ENCODE data around the gene ADGRG2. TPM values are rescaled to one million over a fixed set of nuclear protein-coding genes. Genes with fewer than 3 reads are reported as not detected.
"Not testable (repeated sequence)": the region's sequence is repeated elsewhere in the genome, so short reads cannot be mapped to it uniquely, and the experiment has no call there.

Gene ADGRG2
- total RNA-seq, 1 donor from 2014 or later = 1.8 TPM

DNA sequence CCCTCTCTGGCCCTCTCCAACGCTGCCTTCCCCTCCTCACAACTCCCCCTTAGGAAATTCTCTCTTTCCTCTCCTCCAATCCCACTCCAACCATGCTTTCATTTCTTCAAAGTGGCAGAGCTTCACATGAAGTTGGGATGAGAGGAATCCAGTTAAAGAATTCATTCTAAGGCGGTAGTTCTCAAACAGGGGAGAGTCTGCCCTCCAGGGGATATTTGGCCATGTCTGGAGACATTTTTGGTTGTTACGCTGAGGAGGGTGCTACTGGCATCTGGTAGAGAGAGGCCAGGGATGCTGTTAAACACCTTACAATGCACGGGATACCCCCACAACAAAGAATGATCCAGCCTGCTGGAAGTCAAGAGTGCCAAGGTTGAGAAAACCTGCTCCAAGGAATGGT lies 97.9 kb downstream of the ADGRG2 start:
- Histone ChIP-seq H3K4me1 (no peaks in the 10 kb centered on the region), H3K27ac (no peak overlapping the region), H3K27me3 (no peaks in the 10 kb centered on the region), H3K4me3 (no peak overlapping the region), H3K9me3 (no peaks in the 10 kb centered on the region), H3K36me3 (no peaks in the 10 kb centered on the region)
- DNase-seq (no peak), ATAC-seq (no peak)
- TF ChIP-seq, protein P1, sequence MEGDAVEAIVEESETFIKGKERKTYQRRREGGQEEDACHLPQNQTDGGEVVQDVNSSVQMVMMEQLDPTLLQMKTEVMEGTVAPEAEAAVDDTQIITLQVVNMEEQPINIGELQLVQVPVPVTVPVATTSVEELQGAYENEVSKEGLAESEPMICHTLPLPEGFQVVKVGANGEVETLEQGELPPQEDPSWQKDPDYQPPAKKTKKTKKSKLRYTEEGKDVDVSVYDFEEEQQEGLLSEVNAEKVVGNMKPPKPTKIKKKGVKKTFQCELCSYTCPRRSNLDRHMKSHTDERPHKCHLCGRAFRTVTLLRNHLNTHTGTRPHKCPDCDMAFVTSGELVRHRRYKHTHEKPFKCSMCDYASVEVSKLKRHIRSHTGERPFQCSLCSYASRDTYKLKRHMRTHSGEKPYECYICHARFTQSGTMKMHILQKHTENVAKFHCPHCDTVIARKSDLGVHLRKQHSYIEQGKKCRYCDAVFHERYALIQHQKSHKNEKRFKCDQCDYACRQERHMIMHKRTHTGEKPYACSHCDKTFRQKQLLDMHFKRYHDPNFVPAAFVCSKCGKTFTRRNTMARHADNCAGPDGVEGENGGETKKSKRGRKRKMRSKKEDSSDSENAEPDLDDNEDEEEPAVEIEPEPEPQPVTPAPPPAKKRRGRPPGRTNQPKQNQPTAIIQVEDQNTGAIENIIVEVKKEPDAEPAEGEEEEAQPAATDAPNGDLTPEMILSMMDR (IDR thresholded peaks at IDR 0.05) = no peak
- intact Hi-C loops (cut with DNase I) = no loop called here

DNA sequence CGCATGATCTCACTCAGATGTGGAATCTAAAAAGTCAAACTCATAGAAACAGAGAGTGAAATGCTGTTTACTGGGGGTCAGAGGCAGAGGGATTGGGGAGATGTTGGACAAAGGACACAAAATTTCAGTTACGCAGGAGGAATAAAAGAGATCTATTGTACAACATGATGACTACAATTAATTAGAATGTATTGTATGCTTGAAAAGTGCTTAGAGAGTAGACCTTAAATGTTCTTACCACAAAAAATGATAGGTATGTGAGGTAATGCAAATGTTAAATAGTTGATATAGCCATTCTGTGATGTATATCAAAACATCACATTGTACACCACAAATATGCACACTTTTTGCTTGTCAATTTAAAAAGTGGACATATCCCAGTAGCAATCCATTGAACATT lies 102.3 kb downstream of the ADGRG2 start:
- TF ChIP-seq, protein P1 (IDR thresholded peaks at IDR 0.05) = no peak
- Histone ChIP-seq H3K4me1 (no peaks in the 10 kb centered on the region), H3K27ac (no peak overlapping the region), H3K36me3 (no peaks in the 10 kb centered on the region), H3K27me3 (no peaks in the 10 kb centered on the region), H3K9me3 (no peaks in the 10 kb centered on the region), H3K4me3 (no peak overlapping the region)
- no peak for DNase-seq
- ATAC-seq = no peak
- intact Hi-C loops (cut with DNase I) = no loop called here

DNA sequence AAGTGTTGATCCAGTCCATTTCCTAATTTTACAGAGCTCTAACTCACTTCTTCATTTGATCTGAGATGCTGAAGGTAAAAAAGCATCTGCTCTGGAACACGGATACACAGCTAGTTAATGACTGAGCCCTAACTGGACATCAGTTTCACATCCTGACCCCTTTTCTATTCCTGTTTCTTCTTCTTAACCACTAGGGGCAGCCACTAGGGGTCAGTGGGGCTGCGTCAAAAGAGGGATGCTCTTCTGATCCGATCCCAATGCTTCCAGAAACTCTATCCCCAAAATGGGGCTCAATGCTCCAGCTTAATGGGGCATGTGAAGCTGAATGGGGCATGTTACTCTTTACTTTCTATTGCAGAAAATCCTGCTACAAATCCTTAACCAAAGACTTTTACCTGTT lies 105.0 kb downstream of the ADGRG2 start:
- DNase-seq = no peak
- no peak overlapping the region for H3K4me3 ChIP-seq
- intact Hi-C loops (cut with DNase I) = no loop called here
- H3K36me3 ChIP-seq = no peaks in the 10 kb centered on the region
- peak; percentile 36 for ATAC-seq
- H3K27me3 ChIP-seq = no peaks in the 10 kb centered on the region
- TF ChIP-seq, protein P1 (IDR thresholded peaks at IDR 0.05) = peak; percentile 37
- no peaks in the 10 kb centered on the region for H3K9me3 ChIP-seq
- H3K4me1 ChIP-seq = no peaks in the 10 kb centered on the region
- H3K27ac ChIP-seq = no peak overlapping the region

DNA sequence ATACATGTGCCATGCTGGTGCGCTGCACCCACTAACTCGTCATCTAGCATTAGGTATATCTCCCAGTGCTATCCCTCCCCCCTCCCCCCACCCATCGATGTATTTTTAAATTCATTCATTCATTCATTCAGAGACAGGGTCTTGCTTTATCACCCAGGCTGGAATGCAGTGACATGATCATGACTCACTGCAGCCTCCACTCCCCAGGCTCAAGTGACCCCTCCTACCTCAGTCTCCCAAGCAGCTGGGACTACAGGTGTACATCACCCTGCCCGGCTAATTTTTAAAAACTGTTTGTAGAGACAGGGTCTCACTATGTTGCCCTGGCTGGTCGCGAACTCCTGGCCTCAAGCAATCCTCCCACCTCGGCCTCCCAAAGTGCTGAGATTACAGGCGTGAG lies 105.7 kb downstream of the ADGRG2 start:
- H3K4me1 ChIP-seq, ATAC-seq: not testable (repeated sequence)

DNA sequence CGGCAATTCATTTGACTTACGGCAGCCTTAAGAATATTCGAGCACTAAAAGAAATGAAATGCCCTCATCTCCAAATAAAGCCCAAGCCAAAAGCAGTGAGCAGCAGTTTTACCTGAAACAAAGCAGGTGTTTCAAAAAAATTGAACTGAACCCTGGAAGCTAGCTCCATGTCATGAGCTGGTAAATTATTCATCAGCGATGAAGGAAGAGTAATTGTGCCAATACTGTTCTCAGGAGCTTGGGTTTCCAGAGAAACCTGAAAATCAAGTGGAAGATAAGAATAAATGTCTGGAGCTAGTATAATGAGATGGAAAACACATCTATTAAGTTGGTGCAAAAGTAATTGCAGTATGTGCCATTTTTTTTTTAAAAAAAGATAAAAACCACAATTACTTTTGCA lies 114.4 kb downstream of the ADGRG2 start:
- no peak overlapping the region for H3K27ac ChIP-seq
- TF ChIP-seq, protein P1 (IDR thresholded peaks at IDR 0.05) = no peak
- no peak overlapping the region for H3K4me3 ChIP-seq
- intact Hi-C loops (cut with DNase I) = no loop called here
- no peaks in the 10 kb centered on the region for H3K36me3 ChIP-seq
- ATAC-seq (no peak), DNase-seq (no peak)
- no peaks in the 10 kb centered on the region for H3K9me3 ChIP-seq
- H3K27me3 ChIP-seq = no peaks in the 10 kb centered on the region
- no peaks in the 10 kb centered on the region for H3K4me1 ChIP-seq

More for the DNA sequence above, 105.7 kb downstream of the ADGRG2 start:
- DNase-seq; H3K4me3 ChIP-seq; H3K36me3 ChIP-seq; H3K9me3 ChIP-seq; H3K27ac ChIP-seq; H3K27me3 ChIP-seq; intact Hi-C loops (cut with DNase I): not testable (repeated sequence)

DNA sequence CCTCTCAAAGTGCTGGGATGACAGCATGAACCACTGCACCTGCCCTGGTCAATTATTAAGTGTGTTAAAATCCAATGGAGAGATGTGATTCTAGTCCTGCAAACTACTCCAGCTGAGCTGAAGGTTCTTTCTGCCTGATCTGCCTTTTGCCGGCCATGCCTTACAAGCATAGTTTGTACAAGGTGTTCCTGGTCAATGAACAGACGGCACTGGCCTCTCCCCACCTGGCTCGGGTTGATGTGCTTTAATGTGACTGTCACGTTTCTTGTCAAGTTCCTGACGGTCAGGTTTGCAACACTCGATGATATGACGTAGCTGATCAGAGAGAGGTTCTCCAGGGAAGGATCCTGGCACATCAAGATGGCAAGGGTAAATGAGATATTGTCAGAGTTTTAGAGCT lies 115.3 kb downstream of the ADGRG2 start:
- H3K4me3 ChIP-seq = no peak overlapping the region
- ATAC-seq = no peak
- no peaks in the 10 kb centered on the region for H3K36me3 ChIP-seq
- no peak overlapping the region for H3K27ac ChIP-seq
- TF ChIP-seq, protein P1 (IDR thresholded peaks at IDR 0.05) = no peak
- DNase-seq = no peak
- no peaks in the 10 kb centered on the region for H3K9me3 ChIP-seq
- H3K27me3 ChIP-seq = no peaks in the 10 kb centered on the region
- no peaks in the 10 kb centered on the region for H3K4me1 ChIP-seq
- intact Hi-C loops (cut with DNase I) = no loop called here

Measured in upper lobe of right lung (tissue), 1 donor.